GM10266 (cell line): ENCODE results near the gene CEP162.
"Not testable (repeated sequence)": the region's sequence is repeated elsewhere in the genome, so short reads cannot be mapped to it uniquely, and the experiment has no call there.

Experiments used
- DNase-seq: peaks from one replicate; pipeline ENCODE4 v3.0.0; 2012; ENCODE audit errors: extremely low spot score
- CTCF ChIP-seq: IDR thresholded peaks from 2 replicates; pipeline ENCODE4 v1.5.1; 2012; ENCODE audit warnings: mild to moderate bottlenecking, low read depth; ENCODE audit not compliant: control insufficient read depth, insufficient read depth; ENCODE audit errors: missing control alignments

The CEP162 gene

GRCh38 chr6:84253380-84253779, 25.9 kb upstream of the CEP162 start:
- no peak for DNase-seq
- TF ChIP-seq CTCF: no peak

GRCh38 chr6:84251891-84252539, 24.6 kb upstream of the CEP162 start:
- no peak for TF ChIP-seq CTCF
- DNase-seq: no peak

- no peak for DNase-seq
Measured at GRCh38 chr6:84249724-84250123, 22.3 kb upstream of the CEP162 start.

GRCh38 chr6:84244416-84245081, 17.1 kb upstream of the CEP162 start:
- DNase-seq: not testable (repeated sequence)

More at GRCh38 chr6:84249724-84250123, 22.3 kb upstream of the CEP162 start:
- TF ChIP-seq CTCF: no peak

GRCh38 chr6:84243240-84243639, 15.8 kb upstream of the CEP162 start:
- no peak for TF ChIP-seq CTCF
- DNase-seq: no peak

- DNase-seq: no peak
- TF ChIP-seq CTCF: no peak
Measured at GRCh38 chr6:84242265-84242664, 14.8 kb upstream of the CEP162 start.

GRCh38 chr6:84228198-84228543, 728 bp upstream of the CEP162 start:
- no peak for DNase-seq
- TF ChIP-seq CTCF: no peak
